Bronchial epithelial cell (primary cell): ENCODE measurements around the gene STAT3. TPM values are rescaled to one million over a fixed set of nuclear protein-coding genes. Genes with fewer than 3 reads are reported as not detected.
A peak's percentile ranks its signal among the peaks of the same experiment; 100 is the strongest.

ENCODE experiments used
- DNase-seq: peaks from one replicate; pipeline ENCODE4 v3.0.0-alpha.2; 2010; ENCODE audit warnings: low read depth
- FAIRE-seq: peaks from 2 replicates; lab custom pipeline; 2011; peaks lifted over from hg19 to GRCh38; lab: Jason Lieb, UNC
- H3K27me3 ChIP-seq: 2 replicates; pipeline ENCODE4 v1.5.1; 2011; ENCODE audit warnings: low read length; ENCODE audit not compliant: control insufficient read depth, insufficient read depth
- H3K36me3 ChIP-seq: 2 replicates; pipeline ENCODE4 v1.5.1; 2011; ENCODE audit warnings: low read length; ENCODE audit not compliant: control insufficient read depth, insufficient read depth
- H3K4me3 ChIP-seq: 2 replicates; pipeline ENCODE4 v1.5.1; 2011; ENCODE audit warnings: mild to moderate bottlenecking, low read depth, low read length, control low read depth
- total RNA-seq: library from RNA; depleted of rRNA; stranded (reverse); fragments of >200 nt; gene quantifications from 2 replicates; pipeline ENCODE4 v1.2.1, GENCODE V29; 2014
- TF ChIP-seq, protein P1 (sequence below): IDR thresholded peaks from 2 replicates; pipeline ENCODE4 v1.5.1; 2011; ENCODE audit warnings: mild to moderate bottlenecking, moderate library complexity, low read length, control low read depth, inconsistent platforms; ENCODE audit not compliant: insufficient read depth, severe bottlenecking

The STAT3 gene
- 40.0 and 56.6 TPM in 2 replicates for total RNA-seq

GRCh38 chr17:42388381-42389134, at the start of gene STAT3:
Gene STAT3, minus strand, starts transcription at chr17:42388442. Its CDS starts 39,926 bp downstream, at chr17:42348516.
- FAIRE-seq (no peak), DNase-seq (peak; percentile 99)
- Histone ChIP-seq H3K36me3 (peaks cover 2% of the 10 kb centered on the region), H3K4me3 (peak within 1 kb of the TSS; percentile 72), H3K27me3 (no peaks in the 10 kb centered on the region)
- TF ChIP-seq, protein P1, sequence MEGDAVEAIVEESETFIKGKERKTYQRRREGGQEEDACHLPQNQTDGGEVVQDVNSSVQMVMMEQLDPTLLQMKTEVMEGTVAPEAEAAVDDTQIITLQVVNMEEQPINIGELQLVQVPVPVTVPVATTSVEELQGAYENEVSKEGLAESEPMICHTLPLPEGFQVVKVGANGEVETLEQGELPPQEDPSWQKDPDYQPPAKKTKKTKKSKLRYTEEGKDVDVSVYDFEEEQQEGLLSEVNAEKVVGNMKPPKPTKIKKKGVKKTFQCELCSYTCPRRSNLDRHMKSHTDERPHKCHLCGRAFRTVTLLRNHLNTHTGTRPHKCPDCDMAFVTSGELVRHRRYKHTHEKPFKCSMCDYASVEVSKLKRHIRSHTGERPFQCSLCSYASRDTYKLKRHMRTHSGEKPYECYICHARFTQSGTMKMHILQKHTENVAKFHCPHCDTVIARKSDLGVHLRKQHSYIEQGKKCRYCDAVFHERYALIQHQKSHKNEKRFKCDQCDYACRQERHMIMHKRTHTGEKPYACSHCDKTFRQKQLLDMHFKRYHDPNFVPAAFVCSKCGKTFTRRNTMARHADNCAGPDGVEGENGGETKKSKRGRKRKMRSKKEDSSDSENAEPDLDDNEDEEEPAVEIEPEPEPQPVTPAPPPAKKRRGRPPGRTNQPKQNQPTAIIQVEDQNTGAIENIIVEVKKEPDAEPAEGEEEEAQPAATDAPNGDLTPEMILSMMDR: no peak

- TF ChIP-seq, protein P1: no peak
- Histone ChIP-seq H3K27me3 (no peaks in the 10 kb centered on the region), H3K36me3 (no peaks in the 10 kb centered on the region), H3K4me3 (no peak overlapping the region)
- no peak for FAIRE-seq
- DNase-seq: peak; percentile 93
Measured at GRCh38 chr17:42436391-42436790, 48.1 kb upstream of the STAT3 start.

- no peak for DNase-seq
- no peak overlapping the region for H3K4me3 ChIP-seq
- no peaks in the 10 kb centered on the region for H3K27me3 ChIP-seq
- H3K36me3 ChIP-seq: no peaks in the 10 kb centered on the region
- no peak for FAIRE-seq
- TF ChIP-seq, protein P1: no peak
Measured at GRCh38 chr17:42431758-42432161, 43.5 kb upstream of the STAT3 start.

- TF ChIP-seq, protein P1: no peak
- H3K27me3 ChIP-seq: no peaks in the 10 kb centered on the region
- H3K4me3 ChIP-seq: no peak overlapping the region
- FAIRE-seq (no peak), DNase-seq (no peak)
- H3K36me3 ChIP-seq: no peaks in the 10 kb centered on the region
Measured at GRCh38 chr17:42429726-42430447, 41.6 kb upstream of the STAT3 start.

DNA sequence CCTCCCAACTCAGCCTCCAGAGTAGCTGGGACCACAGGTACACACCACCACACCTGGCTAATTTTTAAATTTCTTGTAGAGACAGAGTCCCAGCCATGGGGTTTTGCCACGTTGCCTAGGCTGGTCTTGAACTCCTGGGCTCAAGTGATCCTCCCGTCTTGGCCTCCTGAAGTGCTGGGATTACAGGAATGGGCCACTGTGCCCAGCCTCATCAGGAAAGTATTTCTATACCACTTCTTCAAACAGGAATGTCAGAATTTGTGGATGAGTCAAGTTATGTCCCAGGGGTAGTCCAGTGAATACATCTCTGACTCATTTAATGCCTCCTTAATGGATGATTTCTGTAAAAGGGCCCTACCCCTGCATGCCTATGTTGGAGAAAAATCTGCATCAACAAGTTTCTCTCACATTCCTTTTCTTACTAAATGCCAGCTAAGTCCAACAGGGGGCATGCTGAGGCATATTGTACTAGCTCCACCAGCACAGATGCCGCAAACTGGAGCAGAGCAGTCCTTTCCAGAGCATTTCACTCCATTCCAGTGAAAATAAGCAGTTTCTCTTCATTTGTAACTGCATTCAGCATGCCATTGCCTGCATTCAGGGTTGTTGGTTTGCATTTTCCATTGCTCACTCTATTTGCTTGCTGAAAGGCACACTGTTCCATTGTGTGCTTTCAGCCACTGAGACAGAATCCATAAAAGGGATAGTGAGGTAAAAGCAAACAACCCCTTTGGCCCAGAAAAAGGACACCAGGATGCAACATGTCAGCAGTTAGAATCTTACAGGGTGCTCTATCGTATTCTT, 40.1 kb upstream of the STAT3 start:
- no peak overlapping the region for H3K4me3 ChIP-seq
- DNase-seq: peak; percentile 99
- no peaks in the 10 kb centered on the region for H3K27me3 ChIP-seq
- TF ChIP-seq, protein P1: peak; percentile 77
- no peaks in the 10 kb centered on the region for H3K36me3 ChIP-seq
- no peak for FAIRE-seq
